ENCODE measurements around the gene MRPS27.

The MRPS27 gene

DNA sequence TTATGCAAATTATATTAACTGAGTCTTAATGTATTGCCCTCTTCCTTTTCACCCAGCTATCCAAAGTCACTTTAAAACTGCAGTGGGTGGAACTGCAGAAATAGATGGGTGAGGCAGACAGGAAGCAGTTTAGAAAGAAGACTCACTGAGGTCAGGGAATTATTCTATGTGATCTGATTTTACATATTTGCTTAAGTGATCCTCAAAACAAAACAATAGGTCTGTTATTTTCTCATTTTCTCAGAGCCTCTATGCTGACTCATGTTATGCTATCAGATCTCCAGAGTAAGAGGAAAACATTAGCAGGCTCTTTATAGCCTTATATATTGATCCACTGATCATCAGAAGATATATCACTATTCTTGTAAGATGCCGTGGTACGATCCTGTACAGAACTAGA, 63.5 kb downstream of the MRPS27 start:
- ATAC-seq: no peak
- DNase-seq: no peak

- DNase-seq: no peak
- ATAC-seq: no peak
These were observed 64.4 kb downstream of the MRPS27 start for GRCh38 chr5:72255670-72256069.

DNA sequence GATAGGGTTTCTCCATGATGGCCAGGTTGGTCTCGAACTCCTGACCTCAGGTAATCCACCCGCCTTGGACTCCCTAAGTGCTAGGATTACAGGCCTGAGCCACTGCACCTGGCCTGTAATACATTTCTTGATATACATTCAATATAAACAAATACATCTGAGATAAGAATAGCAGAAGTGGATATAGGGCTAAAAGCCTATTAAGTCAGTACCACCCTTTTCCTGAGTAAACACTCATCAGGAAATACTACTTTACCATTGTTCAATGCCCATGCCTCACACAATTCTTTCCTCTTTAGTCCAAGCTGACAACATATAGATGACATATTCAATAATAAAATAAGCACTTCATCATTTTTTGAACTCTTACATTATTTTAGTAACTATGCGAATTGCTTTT, 64.8 kb downstream of the MRPS27 start:
- ATAC-seq (no peak), DNase-seq (no peak)

- no peak for DNase-seq
- no peak for ATAC-seq
These were observed 67.4 kb downstream of the MRPS27 start for GRCh38 chr5:72252574-72253155.

DNA sequence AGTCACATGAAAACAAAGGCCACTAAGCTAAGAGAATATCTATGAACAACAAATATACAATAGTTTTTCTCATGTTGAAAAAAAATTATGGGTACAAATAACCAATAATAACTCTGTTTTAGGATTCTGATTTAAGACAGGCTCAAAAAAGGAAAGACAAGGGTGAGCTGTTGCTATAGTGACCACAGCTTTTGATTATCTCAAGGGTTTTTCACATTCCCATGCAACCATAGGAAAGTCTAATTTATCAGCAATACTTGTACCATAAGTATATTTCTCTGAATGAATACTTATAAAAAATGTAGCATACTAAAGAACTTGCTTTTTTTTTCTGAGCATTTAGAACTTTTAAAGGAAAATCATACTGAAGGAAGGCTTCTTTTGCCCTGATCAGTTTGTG, 68.0 kb downstream of the MRPS27 start:
- DNase-seq (no peak), ATAC-seq (no peak)

DNA sequence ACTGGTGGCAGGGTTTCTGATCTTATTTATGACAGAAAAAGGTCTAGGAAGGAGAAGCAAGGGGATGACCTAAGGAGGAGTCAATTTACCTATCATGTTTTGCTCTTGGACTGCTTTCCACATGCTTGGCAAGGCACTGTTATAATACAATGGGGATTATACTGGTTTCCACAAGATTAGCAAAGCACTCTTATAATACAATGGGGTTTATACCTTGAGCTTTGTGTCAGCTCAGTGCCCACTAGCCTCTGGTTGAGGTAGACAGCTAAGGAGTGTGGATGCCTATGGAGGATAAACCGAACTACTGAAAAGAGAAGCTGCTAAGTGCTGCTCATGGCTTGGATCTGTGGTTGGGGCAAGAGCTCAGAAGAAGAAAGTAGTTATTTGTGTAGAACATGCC, 68.7 kb downstream of the MRPS27 start:
- no peak for DNase-seq
- no peak for ATAC-seq

GRCh38 chr5:72248410-72248981, 71.5 kb downstream of the MRPS27 start:
- DNase-seq (no peak), ATAC-seq (no peak)

DNA sequence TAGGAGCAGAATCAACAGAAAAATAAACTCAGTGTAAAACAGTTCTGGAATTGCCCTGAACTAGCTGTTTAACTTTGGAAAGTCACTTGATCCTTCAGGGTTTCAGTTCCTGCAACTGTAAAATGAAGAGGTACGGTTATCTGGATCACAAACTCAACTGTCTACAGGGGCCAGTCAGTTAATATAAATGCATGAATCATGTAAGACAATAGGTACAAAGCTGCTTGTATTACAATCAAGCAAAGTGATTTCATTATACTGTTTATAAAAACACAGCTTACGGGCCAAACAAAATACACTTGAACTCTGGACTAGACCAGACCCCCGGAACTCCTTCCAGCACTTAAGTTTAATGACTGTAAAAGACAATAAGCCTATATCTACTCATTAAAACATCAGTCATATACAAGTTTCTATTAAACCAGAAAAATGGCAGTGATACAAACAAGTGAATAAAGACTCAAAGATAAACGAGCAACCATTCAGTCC, 73.0 kb downstream of the MRPS27 start:
- DNase-seq: no peak

DNA sequence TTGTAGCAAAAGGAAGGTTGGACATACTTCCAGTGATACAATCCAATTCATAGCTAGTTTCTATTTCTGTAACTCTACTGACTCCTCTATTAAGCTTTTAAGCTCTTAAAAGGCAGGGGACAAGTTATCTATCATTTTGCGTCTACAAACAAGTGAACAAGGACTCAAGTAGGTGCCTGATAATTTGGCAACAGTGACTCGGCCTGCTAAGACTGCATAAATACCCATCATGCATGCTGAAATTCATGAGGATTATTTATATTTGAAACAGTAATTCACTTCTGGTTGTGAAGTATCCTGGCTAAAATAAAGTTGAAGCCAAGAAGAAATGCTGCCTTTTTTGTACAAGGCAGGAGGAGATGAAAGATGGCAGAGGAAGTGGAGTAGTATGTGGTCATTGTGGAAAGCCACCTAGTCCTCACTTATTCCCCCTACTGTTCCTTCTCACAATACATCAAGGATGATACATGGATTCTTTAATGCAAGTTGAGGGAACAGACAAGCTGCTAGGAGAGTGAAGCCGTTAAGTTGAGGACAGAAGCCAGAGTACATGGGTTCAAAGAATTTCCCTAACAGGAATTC, 74.0 kb downstream of the MRPS27 start:
- ATAC-seq (peak; percentile 46), DNase-seq (no peak)

More for the DNA sequence above, 73.0 kb downstream of the MRPS27 start:
- ATAC-seq: no peak

GRCh38 chr5:72245546-72245945, 74.5 kb downstream of the MRPS27 start:
- ATAC-seq (no peak), DNase-seq (no peak)

GRCh38 chr5:72244862-72245371, 75.1 kb downstream of the MRPS27 start:
- DNase-seq (no peak), ATAC-seq (peak; percentile 65)

DNA sequence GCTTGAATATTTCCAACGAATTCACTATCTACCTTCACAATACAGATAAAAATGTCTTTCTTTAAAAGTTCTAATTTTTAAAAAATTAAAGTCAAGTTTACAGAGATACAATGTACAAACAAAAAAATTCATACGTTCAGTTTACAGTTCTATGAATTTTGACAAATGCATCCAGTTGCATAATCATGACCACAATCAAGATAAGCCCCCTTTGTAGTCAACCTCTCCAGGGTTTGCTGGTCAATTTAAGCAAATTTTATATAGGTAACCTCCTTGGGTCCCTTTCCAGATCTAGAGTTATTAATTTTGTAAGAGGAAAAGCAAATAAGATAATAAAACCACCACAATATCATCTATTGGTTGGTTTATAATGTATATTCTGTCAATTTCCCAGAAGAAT, 76.3 kb downstream of the MRPS27 start:
- ATAC-seq (no peak), DNase-seq (no peak)

- no peak for DNase-seq
- ATAC-seq: no peak
These were observed 77.1 kb downstream of the MRPS27 start for GRCh38 chr5:72242796-72243475.

DNA sequence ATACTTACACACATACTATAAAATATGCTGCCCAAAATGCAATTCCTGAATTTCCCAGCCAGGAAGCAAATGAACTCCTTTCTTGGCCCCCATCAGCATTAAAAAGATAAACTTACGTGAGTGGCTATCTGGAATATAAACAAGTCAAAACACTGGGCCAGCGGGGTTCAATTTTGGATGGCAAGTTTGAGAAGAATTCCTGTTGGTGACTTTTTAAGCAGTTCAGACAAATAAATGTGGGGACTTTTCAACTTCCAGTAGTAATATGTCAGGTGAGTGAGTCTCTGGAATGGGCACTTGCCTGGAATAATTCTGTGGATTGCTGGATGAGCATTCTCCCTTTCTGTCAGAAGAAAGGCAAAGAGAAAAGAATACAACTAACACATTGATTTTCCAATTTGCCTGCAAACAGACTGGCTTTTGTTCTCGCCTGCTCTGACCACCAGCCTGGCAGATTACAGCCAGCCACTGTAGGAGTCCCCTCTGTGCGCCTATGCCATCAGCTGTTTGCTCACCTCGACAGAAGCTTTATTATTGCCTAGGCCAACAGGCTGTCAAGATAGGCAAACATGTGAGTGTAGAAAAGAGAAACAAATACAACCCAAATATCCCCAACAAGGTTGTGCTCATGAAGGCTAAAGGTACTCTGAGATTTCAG, 78.6 kb downstream of the MRPS27 start:
- ATAC-seq (no peak), DNase-seq (no peak)

DNA sequence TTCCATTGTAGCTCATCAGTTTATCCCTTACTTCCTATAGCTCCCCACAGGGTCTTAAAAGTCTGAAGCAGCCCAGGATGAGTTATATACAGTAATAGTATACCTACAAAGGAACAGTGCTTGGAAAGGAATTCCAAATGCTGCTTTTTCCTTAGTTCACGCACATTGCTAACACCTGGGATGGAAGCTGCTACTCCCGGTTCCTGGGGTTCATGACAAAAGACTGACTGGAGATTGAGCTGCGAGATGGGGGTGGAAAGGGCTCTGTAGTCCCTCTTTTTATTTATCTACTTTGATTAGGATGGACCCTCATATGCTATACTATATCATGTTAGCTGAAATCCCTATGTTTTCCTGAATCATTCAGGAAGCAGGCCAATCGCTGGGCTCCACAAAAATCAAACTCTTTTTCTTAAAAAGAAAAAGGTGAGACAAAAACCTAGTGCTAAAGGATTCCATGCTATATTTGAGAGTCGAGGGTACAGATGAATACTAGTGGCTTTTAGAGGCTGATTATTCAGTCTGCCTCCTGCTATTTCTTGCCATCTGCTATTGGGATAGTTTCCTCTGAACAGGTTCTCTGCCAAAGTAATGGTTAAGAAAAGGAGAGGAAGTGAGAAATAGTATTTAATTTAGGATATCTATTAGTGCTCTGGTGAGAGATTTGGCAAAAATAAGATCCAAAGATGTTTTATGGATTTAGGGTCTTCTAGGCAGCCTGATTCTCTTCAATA, 81.2 kb downstream of the MRPS27 start:
- no peak for ATAC-seq

GRCh38 chr5:72237879-72238278, 82.2 kb downstream of the MRPS27 start:
- no peak for DNase-seq
- ATAC-seq: no peak

More for the DNA sequence above, 81.2 kb downstream of the MRPS27 start:
- no peak for DNase-seq

DNA sequence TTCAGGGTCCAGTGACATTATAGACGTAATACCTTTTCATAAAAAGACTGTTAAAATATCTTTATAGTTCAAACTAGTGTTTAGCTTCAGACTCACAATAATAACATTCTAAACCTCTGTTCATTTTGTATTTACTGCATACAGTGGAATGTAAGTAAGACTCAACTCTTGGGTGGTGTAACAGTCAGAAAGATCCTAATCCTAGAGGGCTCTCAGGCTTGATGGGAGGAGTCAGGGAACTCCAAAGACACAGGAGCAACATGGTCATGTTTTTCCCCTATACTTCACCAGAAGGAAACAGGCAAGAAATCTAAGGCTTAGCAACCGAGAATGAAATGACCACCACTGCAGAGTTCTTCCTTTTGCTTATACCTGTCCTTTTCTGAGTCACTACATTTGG, 82.6 kb downstream of the MRPS27 start:
- no peak for ATAC-seq

GRCh38 chr5:72235725-72236124, 84.3 kb downstream of the MRPS27 start:
- DNase-seq (no peak), ATAC-seq (no peak)

More for the DNA sequence above, 82.6 kb downstream of the MRPS27 start:
- no peak for DNase-seq

DNA sequence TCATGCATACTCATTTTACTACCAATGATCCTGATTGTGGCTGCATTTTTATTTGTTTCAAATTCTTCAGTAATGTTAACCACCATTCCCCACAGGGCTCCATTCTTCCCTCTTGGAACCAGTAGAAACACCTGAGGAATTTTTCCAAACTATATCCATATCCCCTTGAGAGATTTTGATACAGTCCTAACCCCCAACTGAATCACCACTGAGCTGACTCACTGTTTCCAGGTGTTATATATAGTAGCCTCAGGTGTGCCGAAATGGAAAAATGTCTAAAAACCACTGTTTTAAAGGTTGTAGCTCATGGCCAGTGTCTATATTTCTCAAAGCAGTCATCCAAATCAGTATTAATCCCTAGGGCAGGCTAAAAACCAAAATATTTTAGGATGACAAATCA, 85.2 kb downstream of the MRPS27 start:
- peak; percentile 33 for ATAC-seq
- DNase-seq: no peak

DNA sequence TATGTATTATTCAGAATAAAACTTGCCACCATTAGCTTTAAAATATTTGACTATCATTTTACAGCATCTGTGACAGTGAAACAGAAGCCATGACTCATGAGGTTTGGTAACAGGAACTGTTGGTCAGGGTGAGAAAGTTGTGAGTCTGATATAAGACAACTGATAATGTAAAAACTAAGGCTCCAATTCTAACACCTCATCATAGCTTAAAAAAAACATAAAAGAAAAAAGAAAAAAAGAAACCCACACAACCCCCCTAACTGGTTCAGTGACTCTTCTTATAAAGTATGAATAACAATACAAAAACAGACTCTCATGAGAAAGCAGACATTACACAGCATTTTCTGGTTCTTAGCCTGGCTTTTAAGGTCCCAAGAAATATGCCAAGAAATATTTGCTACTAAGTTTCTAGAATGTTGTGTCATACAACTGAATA, 85.8 kb downstream of the MRPS27 start:
- ATAC-seq (peak; percentile 94), DNase-seq (no peak)

- no peak for ATAC-seq
These were observed 86.2 kb downstream of the MRPS27 start for GRCh38 chr5:72233835-72234234.

GRCh38 chr5:72232838-72233237, 87.2 kb downstream of the MRPS27 start:
- DNase-seq (no peak), ATAC-seq (no peak)

More at GRCh38 chr5:72233835-72234234, 86.2 kb downstream of the MRPS27 start:
- DNase-seq: no peak
